ENCODE measurements around the gene AGT.
"Not testable (repeated sequence)": the region's sequence is repeated elsewhere in the genome, so short reads cannot be mapped to it uniquely, and the experiment has no call there.

AGT gene

DNA sequence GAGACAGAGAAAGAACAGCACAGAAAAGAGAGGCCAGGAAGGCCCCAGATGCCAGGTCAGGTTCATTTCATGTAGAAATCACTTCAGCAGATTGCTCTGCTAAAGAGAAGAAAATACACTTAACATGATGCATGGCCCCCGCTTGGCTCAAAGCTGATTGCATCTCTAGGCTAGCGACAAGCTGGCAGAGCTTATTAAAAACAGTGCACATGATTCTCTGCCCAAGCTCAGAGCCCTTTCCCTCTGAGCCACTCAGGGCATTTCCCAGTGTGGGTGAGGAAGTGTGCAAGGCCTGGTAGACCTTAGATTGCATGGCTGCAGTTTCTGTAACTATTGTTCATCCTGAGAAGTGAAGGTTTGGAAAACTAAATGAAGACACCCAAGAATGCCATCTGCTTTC is 30.0 kb upstream of the AGT start:
- DNase-seq: no peak

DNA sequence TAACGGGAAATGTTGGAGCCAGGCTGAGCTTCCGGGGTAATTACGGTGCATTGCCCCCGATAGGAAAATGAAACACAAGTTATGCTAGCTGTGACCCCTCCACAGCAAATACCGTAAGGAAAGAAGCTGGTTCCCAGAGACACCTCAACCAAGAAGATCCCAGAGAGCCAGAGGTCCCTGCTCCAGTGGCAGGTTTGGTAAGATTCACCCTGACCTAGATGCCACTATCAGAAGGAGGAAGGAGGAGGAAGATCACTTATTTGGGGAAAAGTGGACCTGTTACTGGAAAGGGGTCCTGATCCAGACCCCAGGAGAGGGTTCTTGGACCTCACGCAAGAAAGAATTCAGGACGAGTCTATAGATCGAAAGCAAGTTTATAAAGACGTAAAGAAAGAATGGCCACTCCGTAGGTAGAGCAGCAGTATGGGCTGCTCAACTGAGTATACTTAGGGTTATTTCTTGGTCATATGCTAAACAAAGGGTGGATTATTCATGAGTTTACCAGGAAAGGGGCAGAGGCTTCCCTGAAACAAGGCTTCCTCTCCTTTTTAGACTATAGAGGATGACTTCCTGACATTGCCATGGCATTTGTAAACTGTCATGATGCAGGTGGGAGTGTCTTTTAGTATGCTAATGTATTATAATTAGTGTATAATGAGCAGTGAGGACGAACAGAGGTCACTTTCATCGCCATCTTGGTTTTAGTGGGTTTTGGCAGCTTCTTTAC is 25.8 kb upstream of the AGT start:
- no peak for DNase-seq

DNA sequence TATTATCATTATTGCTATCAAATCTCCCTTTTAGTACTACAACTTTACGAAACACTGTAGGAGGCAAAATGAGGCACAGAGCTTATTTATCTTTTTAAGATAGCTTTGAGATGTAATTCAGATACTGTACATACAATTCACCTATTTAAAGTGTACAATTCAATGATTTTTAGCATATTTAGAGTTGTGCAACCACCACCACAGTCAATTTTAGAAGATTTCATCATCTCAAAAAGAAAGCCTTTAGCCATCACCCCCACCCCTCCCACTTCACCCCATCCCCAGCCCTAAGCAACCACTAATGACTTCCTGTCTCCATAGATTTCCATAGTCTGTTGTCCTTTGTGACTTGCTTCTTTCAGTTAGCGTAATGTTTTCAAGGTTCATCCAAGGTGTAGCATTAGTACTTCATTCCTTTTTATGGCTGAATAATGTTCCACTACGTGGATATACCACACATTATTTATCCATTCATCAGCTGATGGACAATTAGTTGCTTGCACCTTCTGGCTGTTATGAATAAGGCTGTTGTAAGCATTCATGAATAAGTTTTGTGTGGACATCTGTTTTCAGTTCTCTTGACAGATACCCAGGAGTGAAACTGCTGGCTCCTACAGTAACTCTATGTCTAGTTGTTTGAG is 23.8 kb upstream of the AGT start:
- DNase-seq: no peak

DNA sequence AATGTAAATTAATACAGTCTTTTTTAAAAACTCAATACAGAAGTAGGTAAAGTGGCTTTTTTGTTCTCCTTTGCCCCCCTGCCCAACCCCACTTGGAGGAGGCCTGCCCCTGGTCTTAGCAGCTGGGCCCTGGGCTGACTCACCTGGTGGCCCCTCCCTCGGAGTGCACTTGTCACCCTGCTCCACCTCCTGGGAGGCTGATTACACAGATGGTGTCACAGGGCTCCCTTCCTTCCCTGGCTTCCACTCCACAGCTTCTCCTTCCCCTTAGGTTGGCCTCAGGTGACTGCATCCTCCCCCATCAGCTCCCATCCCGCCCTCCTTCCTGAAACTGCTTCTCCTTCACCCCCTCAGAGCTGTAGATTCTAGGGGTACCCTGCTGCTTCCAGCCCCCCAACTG is 21.5 kb upstream of the AGT start:
- no peak for DNase-seq

DNA sequence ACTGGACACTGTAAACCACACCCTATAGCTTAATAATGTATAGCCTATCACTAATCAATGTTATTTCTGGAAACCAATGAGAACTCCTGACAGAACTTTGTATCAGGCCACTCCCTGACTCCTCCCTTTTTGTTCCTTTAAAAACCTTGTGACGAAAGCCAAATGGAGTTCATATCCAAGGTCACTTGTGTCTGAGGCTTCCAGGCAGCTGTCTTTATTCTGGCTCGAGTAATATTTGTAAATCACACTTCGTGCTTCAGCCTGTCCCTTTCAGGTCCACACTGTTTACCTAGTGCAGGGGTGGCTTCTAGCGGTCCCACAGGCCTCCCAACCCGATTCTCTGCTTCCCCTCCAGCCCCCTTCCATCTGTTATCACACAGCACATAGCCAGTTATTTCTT is 17.1 kb upstream of the AGT start:
- no peak for DNase-seq

DNA sequence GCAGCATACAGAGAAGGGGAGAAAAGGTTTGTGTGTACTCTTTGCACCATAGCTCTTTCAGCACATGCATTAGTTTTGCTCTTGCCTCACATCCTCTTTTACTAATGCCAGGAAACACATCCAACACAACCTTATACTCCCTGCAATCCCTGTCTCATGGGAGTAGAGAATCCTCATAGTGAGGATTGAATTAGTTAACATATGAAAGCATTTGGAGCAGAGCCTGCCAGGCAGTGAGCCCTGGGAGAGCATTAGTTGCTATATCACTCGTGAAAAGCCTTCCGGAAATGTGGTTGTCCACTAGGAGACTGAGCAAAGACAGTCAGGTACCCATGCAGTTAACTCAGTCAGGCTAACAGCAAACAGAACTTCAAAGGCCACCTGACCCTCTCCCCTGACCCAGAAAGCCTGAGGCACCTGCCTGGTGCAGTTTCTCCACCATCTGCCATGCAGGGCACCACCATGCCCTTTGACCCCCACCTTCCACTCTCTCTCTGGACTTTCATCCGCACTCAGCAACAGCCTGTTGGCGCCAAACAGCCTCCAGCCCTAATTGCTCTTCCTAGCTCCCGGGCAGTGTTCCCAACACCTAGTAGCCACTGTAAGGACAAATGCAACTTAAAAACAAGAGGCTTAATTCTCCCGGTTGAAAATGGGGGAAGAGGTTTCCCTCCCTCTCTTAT is 14.9 kb upstream of the AGT start:
- DNase-seq: no peak

DNA sequence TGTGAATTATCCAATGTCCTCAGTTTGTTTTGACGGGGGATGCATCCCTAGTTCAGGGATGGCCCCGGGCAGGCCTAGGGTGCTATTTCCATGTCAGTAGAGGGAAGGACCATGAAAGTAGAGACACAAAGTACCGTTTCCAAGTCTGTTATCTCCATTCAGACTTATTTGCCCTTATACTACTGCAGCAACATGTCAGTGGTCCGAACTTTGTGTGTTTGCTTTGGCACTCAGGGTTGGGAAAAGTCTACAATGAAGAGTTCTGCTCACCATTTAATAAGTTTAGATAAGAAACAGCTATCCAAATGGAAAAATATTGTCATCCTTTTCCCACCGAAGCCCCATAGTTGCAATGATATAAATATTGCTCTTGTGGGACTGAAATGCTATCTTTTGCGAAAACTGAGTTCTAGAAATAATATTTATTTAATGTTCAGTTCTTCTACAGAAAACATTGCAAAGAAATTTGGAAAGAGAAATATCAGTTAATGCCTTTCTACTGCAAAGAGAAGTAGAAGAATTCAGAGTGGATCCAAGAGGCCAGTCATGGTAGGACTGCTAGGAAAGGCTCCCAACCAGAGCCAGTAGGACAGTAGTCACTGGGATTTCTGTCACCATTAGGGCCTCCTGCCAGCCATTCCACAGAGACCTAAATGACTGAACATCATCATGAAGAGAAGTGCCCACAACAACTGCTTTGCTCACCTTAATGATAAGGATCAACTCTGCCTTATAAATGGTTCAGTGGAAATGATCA is 11.5 kb upstream of the AGT start:
- no peak for DNase-seq

DNA sequence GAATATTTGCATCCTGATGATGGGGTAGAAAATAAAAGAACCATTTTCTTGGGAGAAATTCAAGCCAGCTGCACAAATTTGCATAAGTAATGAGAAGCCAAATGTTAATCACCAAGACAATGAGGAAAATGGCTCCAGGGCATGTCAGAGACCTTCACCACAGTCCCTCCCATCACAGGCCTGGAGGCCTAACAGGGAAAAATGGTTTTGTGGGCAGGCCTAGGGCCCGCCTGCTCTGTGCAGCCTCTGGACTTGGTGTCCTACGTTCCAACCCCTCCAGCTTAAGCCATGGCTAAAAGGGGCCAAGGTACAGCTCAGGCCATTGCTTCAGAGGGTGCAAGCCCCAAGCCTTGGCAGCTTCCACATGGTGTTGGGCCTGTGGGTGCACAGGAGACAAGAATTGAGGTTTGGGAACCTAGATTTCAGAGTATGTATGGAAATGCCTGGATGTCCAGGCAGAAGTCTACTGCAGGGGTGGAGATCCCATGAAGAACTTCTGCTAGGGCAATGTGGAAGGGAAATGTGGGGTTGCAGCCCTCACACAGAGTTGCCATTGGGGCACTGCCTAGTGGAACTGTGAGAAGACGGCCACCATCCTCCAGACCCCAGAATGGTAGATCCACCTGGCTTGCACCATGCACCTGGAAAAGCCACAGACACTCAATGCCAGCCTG is 8.1 kb upstream of the AGT start:
- not testable (repeated sequence) for DNase-seq

DNA sequence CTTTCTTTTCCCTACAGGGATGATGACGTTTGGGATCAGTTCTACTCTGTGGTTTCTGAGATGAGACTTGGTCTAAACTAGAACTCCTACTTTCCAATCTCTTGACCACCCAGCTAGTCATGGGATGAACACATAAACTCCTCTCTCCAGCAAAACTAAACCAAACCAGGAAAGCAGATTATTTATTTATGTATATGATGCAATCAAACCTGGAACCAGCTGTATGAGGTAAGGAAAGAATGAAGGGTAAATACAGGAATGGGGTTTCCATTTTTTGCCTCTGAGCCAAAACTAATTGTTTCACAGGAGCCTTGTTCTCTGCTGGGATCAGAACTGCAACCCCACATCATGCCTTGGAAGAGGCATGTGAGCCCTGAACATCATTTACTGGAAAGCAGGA is 3.3 kb upstream of the AGT start:
- DNase-seq: no peak

DNA sequence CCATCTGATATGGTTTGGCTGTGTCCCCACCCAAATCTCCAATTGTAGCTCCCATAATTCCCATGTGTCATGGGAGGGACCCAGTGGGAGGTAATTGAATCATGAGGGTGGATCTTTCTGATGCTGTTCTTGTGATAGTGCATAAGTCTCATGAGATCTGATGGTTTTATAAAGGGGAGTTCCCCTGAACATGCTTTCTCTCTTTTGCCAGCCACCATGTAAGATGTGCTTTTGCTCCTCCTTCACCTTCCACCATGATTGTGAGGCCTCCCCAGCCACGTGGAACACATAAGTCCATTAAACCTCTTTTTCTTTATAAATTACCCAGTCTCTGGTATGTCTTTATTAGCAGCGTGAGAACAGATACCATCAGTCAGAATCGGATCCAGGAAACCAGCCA is 2.5 kb upstream of the AGT start:
- not testable (repeated sequence) for DNase-seq

DNA sequence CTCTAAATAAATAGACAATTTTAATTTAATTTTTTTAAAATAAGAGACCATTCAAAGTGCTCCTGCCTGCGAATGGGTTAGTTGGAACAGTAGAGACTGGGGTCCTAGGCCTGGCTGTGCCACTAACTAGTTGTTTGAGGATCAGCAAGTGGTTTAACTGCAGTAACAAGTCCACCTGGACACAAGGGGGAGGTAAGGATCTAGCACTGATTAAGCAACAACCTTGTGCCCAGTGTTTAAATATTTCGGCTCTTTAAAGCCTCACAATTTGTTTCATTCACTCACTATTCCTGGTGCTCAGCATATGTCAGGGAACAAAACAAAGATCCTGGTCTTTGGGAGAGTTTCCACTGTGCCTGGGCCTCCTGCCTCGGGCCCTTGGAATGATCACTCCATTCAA is 1.6 kb upstream of the AGT start:
- no peak for DNase-seq

DNA sequence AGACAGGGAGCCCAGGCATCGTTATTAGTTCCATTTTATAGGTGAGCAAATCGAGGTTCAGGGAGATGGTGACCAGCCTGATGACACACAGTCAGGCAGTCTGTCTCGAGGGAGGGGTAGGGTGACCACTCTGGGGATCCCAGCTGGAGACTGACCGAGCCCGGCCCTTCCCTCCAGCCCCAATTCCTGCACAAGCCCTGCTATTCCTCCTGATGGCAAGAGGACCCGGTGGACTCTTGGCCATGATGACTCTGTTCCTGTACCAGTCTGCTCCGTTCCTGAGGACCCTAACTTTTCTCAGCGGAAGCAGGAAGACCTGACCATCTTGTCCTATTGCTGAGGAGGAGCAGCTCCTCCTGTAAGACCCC is 391 bp downstream of the AGT start:
- DNase-seq: no peak

DNA sequence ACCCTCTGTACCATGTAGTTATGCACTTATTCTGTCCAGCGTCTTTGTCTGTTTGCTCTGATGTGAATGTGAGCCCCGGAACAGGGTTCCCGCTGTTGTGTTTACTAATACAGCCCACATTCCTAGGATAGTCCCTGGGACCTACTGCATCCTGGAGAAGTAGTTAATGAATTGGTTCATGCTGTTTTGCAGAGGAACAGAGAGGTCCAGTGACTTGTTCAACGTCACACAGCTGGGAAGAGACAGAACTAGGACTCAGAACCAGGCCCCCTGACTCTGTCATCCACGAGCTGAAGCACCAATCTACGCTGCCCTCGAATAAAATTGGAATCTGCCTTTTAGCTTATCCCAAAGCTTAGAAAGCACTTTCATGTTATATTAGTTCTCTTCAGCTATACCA is 784 bp downstream of the AGT start:
- DNase-seq: no peak

DNA sequence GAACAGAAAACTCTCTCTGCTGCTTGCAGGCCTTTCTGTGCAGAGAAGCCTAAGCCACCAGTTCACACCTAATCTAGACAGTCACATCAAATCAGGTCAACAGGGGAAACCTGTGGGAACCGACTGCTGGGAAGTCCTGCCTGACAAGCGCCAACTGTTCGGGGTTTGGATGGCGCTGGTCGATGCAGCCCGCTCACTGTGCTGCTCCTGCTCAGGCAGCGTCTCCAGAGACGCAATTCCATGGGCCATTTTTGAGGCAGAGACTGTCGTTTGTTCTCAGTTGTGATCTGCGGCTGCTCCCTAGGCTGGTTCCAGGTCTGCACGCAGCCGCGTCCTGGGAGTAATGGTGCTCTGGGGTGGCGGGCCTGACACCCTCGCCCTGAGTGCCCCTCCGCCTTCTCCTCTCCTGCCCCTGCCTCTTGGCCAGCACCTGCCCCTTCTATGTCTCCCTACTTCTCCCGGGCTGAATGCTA is 1.4 kb downstream of the AGT start:
- no peak for DNase-seq

DNA sequence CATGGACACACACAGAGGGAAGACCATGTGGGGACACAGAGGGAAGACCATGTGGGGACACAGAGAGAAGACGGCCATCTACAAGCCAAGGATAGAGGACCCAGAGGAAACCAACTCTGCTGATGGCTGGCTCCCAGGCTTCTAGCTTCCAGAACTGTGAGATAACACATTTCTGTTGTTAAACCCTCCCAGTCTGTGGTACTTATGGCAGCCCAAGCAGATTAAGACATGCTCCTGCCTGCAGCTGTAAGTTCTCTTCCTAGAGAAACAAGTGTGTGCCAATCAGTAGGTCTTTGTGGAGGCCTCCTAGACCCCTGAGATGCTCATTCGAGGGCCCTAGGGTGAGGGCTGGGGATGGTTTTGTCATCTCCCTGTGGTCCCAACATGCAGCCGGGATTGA is 2.7 kb downstream of the AGT start:
- no peak for DNase-seq

DNA sequence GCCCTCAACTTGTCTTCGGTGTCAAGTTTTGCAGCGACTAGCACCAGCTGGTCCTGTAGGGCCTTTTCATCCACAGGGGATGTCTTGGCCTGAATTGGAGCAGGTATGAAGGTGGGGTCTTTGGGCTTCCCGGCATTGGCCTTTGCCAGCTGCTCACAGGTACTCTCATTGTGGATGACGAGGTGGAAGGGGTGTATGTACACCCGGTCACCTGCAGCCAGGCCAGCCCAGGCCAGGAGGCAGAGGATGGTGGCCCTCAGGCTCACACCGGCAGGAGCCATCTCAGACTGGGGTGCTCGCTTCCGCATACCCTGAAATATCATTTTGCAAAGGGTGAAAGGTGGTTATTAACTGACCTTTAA is 3.4 kb downstream of the AGT start:
- DNase-seq: no peak

DNA sequence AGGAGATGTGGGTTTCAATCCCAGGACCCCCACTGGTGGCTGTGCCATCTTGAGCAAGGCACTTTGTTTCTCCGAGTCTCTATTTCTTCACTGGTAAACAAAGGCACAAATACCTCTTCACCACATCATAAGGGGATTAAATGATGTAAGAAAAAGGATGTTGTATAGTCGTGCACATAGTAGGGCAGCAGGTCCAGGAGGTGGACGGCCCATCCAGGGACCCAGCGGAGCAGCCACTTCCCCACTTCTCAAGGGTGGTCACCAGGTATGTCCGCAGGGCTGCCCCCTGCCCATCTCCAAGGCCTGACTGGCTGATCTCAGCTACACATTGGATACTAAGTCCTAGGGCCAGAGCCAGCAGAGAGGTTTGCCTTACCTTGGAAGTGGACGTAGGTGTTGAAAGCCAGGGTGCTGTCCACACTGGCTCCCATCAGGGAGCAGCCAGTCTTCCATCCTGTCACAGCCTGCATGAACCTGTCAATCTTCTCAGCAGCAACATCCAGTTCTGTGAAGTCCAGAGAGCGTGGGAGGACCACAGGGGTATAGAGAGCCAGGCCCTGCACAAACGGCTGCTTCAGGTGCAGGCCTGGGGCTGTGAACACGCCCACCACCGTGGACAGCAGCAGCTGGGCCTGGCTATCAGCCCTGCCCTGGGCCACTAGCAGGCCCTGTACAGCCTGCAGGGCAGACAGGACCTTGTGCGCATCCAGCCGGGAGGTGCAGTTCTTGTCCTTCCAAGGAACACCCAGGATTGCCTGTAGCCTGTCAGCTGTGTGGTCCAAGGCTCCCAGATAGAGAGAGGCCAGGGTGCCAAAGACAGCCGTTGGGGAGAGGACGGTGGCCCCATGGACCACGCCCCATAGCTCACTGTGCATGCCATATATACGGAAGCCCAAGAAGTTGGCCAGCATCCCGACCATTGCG is 4.0 kb downstream of the AGT start:
- DNase-seq: no peak

DNA sequence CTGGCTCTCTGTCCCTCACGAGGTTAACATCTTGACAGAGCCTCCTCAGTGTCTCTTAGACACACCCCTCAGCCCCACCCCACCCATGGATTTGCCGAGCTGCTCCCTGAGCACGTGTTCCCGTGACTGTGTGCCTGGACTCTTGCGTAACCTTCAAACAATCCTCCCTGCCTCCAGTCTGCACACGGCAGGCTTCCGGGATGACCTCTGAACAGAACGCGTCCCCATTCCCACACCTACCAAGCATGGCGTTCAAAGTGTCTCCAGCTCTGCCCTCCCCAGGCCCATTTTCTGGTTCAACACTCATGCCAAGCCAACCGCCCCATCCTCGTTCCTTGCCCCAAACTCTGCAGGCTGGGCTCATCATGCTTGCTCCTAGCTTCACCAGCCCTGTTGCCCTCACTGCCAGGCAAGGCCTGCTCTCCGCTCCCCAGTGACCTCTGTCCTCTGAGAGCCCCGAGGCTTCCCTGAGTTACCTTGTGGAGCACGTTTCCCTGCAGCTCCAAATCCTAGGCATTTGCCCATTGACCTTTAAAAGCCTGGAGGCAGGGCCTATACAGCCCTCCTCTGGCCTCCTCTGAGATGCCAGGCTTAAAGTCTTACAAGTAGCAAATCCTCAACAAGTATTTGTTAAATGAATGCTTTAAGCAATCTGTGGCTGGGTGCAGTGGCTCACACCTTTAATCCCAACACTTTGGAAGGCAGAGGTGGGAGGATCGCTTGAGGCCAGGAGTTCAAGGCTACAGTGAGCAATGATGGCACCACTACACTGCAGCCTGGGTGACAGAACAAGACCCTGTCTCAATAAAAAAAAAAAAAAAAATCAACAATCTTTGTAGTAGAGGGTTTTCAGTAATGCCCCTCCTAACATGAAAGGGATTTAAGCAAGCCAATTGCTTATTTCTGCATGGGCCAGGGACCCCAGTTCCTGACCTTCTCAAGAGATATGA is 5.0 kb downstream of the AGT start:
- DNase-seq: no peak

DNA sequence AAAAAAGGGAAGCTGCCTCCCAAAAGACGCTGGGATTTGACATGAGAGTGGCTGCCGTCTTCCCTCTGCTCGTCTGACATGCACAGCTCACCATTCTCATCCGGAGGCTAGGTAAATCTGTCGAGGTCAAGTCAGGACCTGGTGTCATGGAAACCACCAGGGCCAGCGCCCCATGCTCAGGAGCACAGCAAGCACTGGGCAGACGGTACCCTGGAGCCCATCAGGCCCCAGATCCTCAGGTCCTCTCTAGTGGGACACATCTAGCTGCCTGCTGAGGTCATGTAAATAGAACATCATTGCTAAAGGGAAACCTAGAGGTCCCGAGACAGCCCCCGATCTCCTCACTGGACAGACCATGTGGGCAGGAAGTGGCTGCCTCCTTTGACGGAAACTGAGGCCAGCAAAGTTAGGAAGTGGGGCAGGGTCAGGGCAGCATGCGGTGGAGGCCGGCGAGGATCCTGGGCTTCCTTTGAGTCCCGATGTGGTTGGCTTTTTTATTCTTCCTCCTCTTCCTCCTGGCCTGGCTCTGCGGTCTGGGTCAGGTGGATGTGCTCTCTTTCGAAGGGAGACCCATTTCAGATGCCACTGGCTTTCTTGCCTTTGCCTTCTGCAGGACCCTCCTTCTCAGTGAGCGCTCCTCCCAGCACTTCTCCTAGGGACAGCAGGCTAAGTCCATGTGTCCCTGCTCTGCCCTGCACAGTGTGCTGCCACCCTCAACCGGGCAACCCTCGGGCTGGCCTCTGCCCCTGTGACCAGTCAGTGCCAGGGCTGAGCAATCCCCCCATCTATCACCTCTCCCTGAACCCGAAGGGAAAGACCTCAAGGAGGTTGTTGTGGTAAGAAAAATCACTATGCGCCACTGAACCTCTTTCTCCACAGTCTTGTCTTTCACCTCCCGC is 5.9 kb downstream of the AGT start:
- no peak for DNase-seq
